Measurements from ENCODE around the gene LY6G5B.

LY6G5B gene

GRCh38 chr6:31629014-31629413, 40.8 kb upstream of the LY6G5B start:
- WGBS, 2 donors (ENCODE audit: extremely low coverage in 2 of 2, insufficient read length in 2 of 2, insufficient replicate concordance in 1 of 2), result no CpG with 5 or more reads among the region's 7 CpGs

GRCh38 chr6:31630177-31630934, 39.4 kb upstream of the LY6G5B start:
- Histone ChIP-seq H4K91ac (ENCODE audit: low read depth, low read length, poor library complexity) (no peak overlapping the region), H2BK120ac (ENCODE audit: low read depth, low read length) (no peak overlapping the region), H3K27ac (replicated peaks; ENCODE audit: low read length) (no peak overlapping the region), H4K8ac (ENCODE audit: low read depth, low read length) (no peak overlapping the region), H3K4me1 (ENCODE audit: control insufficient read depth in 2 of 2, insufficient read depth in 1 of 2, low read depth in 1 of 2, low read length in 2 of 2) (no peaks in the 10 kb centered on the region), H3K4ac (ENCODE audit: low read length) (no peak overlapping the region), H3K23ac (ENCODE audit: low read depth, low read length, poor library complexity) (no peak overlapping the region), H2AFZ (ENCODE audit: low read length) (no peak overlapping the region), H3K14ac (ENCODE audit: low read length) (no peak overlapping the region), H3K9me3 (replicated peaks in 1 of 2; ENCODE audit: control insufficient read depth in 2 of 2, insufficient read depth in 1 of 2, low read depth in 1 of 2, low read length in 2 of 2) (no peaks in the 10 kb centered on the region), H3K9ac (ENCODE audit: low read depth, low read length, poor library complexity) (peak overlapping the region; percentile 1), H3K36me3 (replicated peaks in 1 of 2; ENCODE audit: control insufficient read depth in 2 of 2, insufficient read depth in 2 of 2, low read length in 2 of 2) (peaks cover 81 to 100% of the 10 kb centered on the region in 2 donors), H3K27me3 (ENCODE audit: control insufficient read depth in 3 of 3, insufficient read depth in 3 of 3, low read depth in 1 of 3, low read length in 3 of 3) (no peaks in the 10 kb centered on the region), H3K4me2 (ENCODE audit: insufficient read depth, low read length, poor library complexity, severe bottlenecking) (no peak overlapping the region), H3K79me1 (ENCODE audit: low read depth, low read length) (peaks cover 10% of the 10 kb centered on the region), H2BK12ac (ENCODE audit: low read length) (no peak overlapping the region), H3K4me3 (ENCODE audit: low read length in 2 of 2) (no peak overlapping the region), H2AK5ac (ENCODE audit: low read depth, low read length) (no peak overlapping the region), H3K18ac (ENCODE audit: low read length) (no peak overlapping the region), H2BK15ac (ENCODE audit: low read length) (no peak overlapping the region), H2BK5ac (ENCODE audit: low read length) (no peak overlapping the region)
- no CpG with 5 or more reads among the region's 25 CpGs for WGBS, 2 donors (ENCODE audit: extremely low coverage in 2 of 2, insufficient read length in 2 of 2, insufficient replicate concordance in 1 of 2)
- no peak for DNase-seq (ENCODE audit: low spot score)

More at GRCh38 chr6:31629014-31629413, 40.8 kb upstream of the LY6G5B start:
- peaks cover 80 to 100% of the 10 kb centered on the region in 2 donors for H3K36me3 ChIP-seq (replicated peaks in 1 of 2; ENCODE audit: control insufficient read depth in 2 of 2, insufficient read depth in 2 of 2, low read length in 2 of 2)
- no peak overlapping the region for H3K18ac ChIP-seq (ENCODE audit: low read length)
- DNase-seq (ENCODE audit: low spot score), result no peak
- H3K9ac ChIP-seq (ENCODE audit: low read depth, low read length, poor library complexity), result no peak overlapping the region
- no peak overlapping the region for H2BK120ac ChIP-seq (ENCODE audit: low read depth, low read length)
- H3K4me1 ChIP-seq (ENCODE audit: control insufficient read depth in 2 of 2, insufficient read depth in 1 of 2, low read depth in 1 of 2, low read length in 2 of 2), result no peaks in the 10 kb centered on the region
- H3K4me2 ChIP-seq (ENCODE audit: insufficient read depth, low read length, poor library complexity, severe bottlenecking), result no peak overlapping the region
- H4K8ac ChIP-seq (ENCODE audit: low read depth, low read length), result no peak overlapping the region
- H4K91ac ChIP-seq (ENCODE audit: low read depth, low read length, poor library complexity), result no peak overlapping the region
- H2BK5ac ChIP-seq (ENCODE audit: low read length), result no peak overlapping the region
- peaks cover 12% of the 10 kb centered on the region for H3K79me1 ChIP-seq (ENCODE audit: low read depth, low read length)
- no peak overlapping the region for H3K4ac ChIP-seq (ENCODE audit: low read length)
- no peak overlapping the region for H3K27ac ChIP-seq (replicated peaks; ENCODE audit: low read length)
- H3K9me3 ChIP-seq (replicated peaks in 1 of 2; ENCODE audit: control insufficient read depth in 2 of 2, insufficient read depth in 1 of 2, low read depth in 1 of 2, low read length in 2 of 2), result no peaks in the 10 kb centered on the region
- H2AK5ac ChIP-seq (ENCODE audit: low read depth, low read length), result no peak overlapping the region
- no peak overlapping the region for H3K14ac ChIP-seq (ENCODE audit: low read length)
- no peak overlapping the region for H3K4me3 ChIP-seq (ENCODE audit: low read length in 2 of 2)
- H3K23ac ChIP-seq (ENCODE audit: low read depth, low read length, poor library complexity), result no peak overlapping the region
- no peaks in the 10 kb centered on the region for H3K27me3 ChIP-seq (ENCODE audit: control insufficient read depth in 3 of 3, insufficient read depth in 3 of 3, low read depth in 1 of 3, low read length in 3 of 3)
- no peak overlapping the region for H2AFZ ChIP-seq (ENCODE audit: low read length)
- H2BK12ac ChIP-seq (ENCODE audit: low read length), result no peak overlapping the region
- no peak overlapping the region for H2BK15ac ChIP-seq (ENCODE audit: low read length)

- no peaks in the 10 kb centered on the region for H3K27me3 ChIP-seq (ENCODE audit: control insufficient read depth in 3 of 3, insufficient read depth in 3 of 3, low read depth in 1 of 3, low read length in 3 of 3)
- H3K27ac ChIP-seq (replicated peaks; ENCODE audit: low read length), result no peak overlapping the region
Observed at GRCh38 chr6:31631209-31631608, 38.6 kb upstream of the LY6G5B start.

GRCh38 chr6:31631681-31632278, 38.0 kb upstream of the LY6G5B start:
- Histone ChIP-seq H2BK12ac (ENCODE audit: low read length) (no peak overlapping the region), H3K9ac (ENCODE audit: low read depth, low read length, poor library complexity) (peak overlapping the region; percentile 9), H2BK5ac (ENCODE audit: low read length) (no peak overlapping the region), H3K4me2 (ENCODE audit: insufficient read depth, low read length, poor library complexity, severe bottlenecking) (no peak overlapping the region), H4K91ac (ENCODE audit: low read depth, low read length, poor library complexity) (no peak overlapping the region), H4K8ac (ENCODE audit: low read depth, low read length) (no peak overlapping the region), H3K18ac (ENCODE audit: low read length) (no peak overlapping the region), H2AFZ (ENCODE audit: low read length) (no peak overlapping the region), H3K9me3 (replicated peaks in 1 of 2; ENCODE audit: control insufficient read depth in 2 of 2, insufficient read depth in 1 of 2, low read depth in 1 of 2, low read length in 2 of 2) (no peaks in the 10 kb centered on the region), H3K4me1 (ENCODE audit: control insufficient read depth in 2 of 2, insufficient read depth in 1 of 2, low read depth in 1 of 2, low read length in 2 of 2) (no peaks in the 10 kb centered on the region), H3K23ac (ENCODE audit: low read depth, low read length, poor library complexity) (peak overlapping the region; percentile 52), H2BK15ac (ENCODE audit: low read length) (no peak overlapping the region), H3K4me3 (ENCODE audit: low read length in 2 of 2) (no peak overlapping the region), H3K79me1 (ENCODE audit: low read depth, low read length) (peaks cover 10% of the 10 kb centered on the region), H3K27me3 (ENCODE audit: control insufficient read depth in 3 of 3, insufficient read depth in 3 of 3, low read depth in 1 of 3, low read length in 3 of 3) (no peaks in the 10 kb centered on the region), H3K27ac (replicated peaks; ENCODE audit: low read length) (no peak overlapping the region), H3K14ac (ENCODE audit: low read length) (no peak overlapping the region), H2BK120ac (ENCODE audit: low read depth, low read length) (no peak overlapping the region), H2AK5ac (ENCODE audit: low read depth, low read length) (no peak overlapping the region), H3K36me3 (replicated peaks in 1 of 2; ENCODE audit: control insufficient read depth in 2 of 2, insufficient read depth in 2 of 2, low read length in 2 of 2) (peaks cover 79 to 100% of the 10 kb centered on the region in 2 donors), H3K4ac (ENCODE audit: low read length) (no peak overlapping the region)
- no peak for DNase-seq (ENCODE audit: low spot score)
- no CpG with 5 or more reads among the region's 32 CpGs for WGBS, 2 donors (ENCODE audit: extremely low coverage in 2 of 2, insufficient read length in 2 of 2, insufficient replicate concordance in 1 of 2)

More at GRCh38 chr6:31631209-31631608, 38.6 kb upstream of the LY6G5B start:
- Histone ChIP-seq H3K4me3 (ENCODE audit: low read length in 2 of 2) (no peak overlapping the region), H4K91ac (ENCODE audit: low read depth, low read length, poor library complexity) (no peak overlapping the region), H3K4ac (ENCODE audit: low read length) (no peak overlapping the region), H2BK120ac (ENCODE audit: low read depth, low read length) (no peak overlapping the region), H3K9ac (ENCODE audit: low read depth, low read length, poor library complexity) (no peak overlapping the region), H3K36me3 (replicated peaks in 1 of 2; ENCODE audit: control insufficient read depth in 2 of 2, insufficient read depth in 2 of 2, low read length in 2 of 2) (peaks cover 80 to 100% of the 10 kb centered on the region in 2 donors), H4K8ac (ENCODE audit: low read depth, low read length) (no peak overlapping the region), H2BK15ac (ENCODE audit: low read length) (no peak overlapping the region), H2AK5ac (ENCODE audit: low read depth, low read length) (no peak overlapping the region), H3K9me3 (replicated peaks in 1 of 2; ENCODE audit: control insufficient read depth in 2 of 2, insufficient read depth in 1 of 2, low read depth in 1 of 2, low read length in 2 of 2) (no peaks in the 10 kb centered on the region), H3K4me1 (ENCODE audit: control insufficient read depth in 2 of 2, insufficient read depth in 1 of 2, low read depth in 1 of 2, low read length in 2 of 2) (no peaks in the 10 kb centered on the region), H3K4me2 (ENCODE audit: insufficient read depth, low read length, poor library complexity, severe bottlenecking) (no peak overlapping the region), H2BK5ac (ENCODE audit: low read length) (no peak overlapping the region), H3K23ac (ENCODE audit: low read depth, low read length, poor library complexity) (no peak overlapping the region), H3K18ac (ENCODE audit: low read length) (no peak overlapping the region), H2AFZ (ENCODE audit: low read length) (no peak overlapping the region), H2BK12ac (ENCODE audit: low read length) (no peak overlapping the region), H3K79me1 (ENCODE audit: low read depth, low read length) (peaks cover 10% of the 10 kb centered on the region), H3K14ac (ENCODE audit: low read length) (no peak overlapping the region)
- WGBS, 2 donors (ENCODE audit: extremely low coverage in 2 of 2, insufficient read length in 2 of 2, insufficient replicate concordance in 1 of 2), result no CpG with 5 or more reads among the region's 16 CpGs
- no peak for DNase-seq (ENCODE audit: low spot score)

Data from neuronal stem cell (in vitro differentiated cells).